ENCODE measurements around the gene RNF181.
A peak's percentile ranks its signal among the peaks of the same experiment; 100 is the strongest.
"Not testable (repeated sequence)": the region's sequence is repeated elsewhere in the genome, so short reads cannot be mapped to it uniquely, and the experiment has no call there.

Gene RNF181

DNA sequence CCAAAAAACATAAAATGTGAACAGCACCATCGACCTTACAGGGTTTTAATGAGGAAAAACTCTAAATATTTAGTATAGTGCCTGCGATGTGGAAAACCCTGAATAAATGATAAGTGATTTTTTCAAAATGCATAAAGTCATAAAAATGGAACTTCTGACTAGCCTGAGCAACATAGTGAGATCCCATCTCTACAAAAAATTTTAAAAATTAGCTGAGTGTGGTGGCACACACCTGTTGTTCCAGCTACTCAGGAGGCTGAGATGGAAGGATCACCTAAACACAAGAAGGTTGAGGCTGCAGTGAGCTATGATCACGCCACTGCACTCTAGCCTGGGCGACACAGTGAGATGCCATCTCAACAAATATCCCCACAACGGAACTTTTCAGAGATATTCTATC lies 38.4 kb upstream of the RNF181 start:
- ATAC-seq: no peak
- TF ChIP-seq RARB (CRISPR knock-in tag; IDR thresholded peaks at IDR 0.05) (no peak), SNAI2 (CRISPR knock-in tag; IDR thresholded peaks at IDR 0.05) (no peak), GLIS3 (CRISPR knock-in tag; IDR thresholded peaks at IDR 0.05) (no peak), ZNF565 (CRISPR knock-in tag; conservative IDR thresholded peaks at IDR 0.05; ENCODE audit: low read depth) (no peak), ISL1 (CRISPR knock-in tag; IDR thresholded peaks at IDR 0.05) (no peak), PPARA (CRISPR knock-in tag; IDR thresholded peaks at IDR 0.05; ENCODE audit: borderline replicate concordance) (no peak), ZFP30 (CRISPR knock-in tag; IDR thresholded peaks at IDR 0.05) (no peak), ZNF8 (CRISPR knock-in tag; IDR thresholded peaks at IDR 0.05) (no peak), ESRRG (CRISPR knock-in tag; IDR thresholded peaks at IDR 0.05) (no peak), OSR1 (CRISPR knock-in tag; IDR thresholded peaks at IDR 0.05) (no peak), CSDC2 (CRISPR knock-in tag; IDR thresholded peaks at IDR 0.05) (no peak)
- TF ChIP-seq, protein P1, sequence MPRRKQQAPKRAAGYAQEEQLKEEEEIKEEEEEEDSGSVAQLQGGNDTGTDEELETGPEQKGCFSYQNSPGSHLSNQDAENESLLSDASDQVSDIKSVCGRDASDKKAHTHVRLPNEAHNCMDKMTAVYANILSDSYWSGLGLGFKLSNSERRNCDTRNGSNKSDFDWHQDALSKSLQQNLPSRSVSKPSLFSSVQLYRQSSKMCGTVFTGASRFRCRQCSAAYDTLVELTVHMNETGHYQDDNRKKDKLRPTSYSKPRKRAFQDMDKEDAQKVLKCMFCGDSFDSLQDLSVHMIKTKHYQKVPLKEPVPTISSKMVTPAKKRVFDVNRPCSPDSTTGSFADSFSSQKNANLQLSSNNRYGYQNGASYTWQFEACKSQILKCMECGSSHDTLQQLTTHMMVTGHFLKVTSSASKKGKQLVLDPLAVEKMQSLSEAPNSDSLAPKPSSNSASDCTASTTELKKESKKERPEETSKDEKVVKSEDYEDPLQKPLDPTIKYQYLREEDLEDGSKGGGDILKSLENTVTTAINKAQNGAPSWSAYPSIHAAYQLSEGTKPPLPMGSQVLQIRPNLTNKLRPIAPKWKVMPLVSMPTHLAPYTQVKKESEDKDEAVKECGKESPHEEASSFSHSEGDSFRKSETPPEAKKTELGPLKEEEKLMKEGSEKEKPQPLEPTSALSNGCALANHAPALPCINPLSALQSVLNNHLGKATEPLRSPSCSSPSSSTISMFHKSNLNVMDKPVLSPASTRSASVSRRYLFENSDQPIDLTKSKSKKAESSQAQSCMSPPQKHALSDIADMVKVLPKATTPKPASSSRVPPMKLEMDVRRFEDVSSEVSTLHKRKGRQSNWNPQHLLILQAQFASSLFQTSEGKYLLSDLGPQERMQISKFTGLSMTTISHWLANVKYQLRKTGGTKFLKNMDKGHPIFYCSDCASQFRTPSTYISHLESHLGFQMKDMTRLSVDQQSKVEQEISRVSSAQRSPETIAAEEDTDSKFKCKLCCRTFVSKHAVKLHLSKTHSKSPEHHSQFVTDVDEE (CRISPR knock-in tag; IDR thresholded peaks at IDR 0.05): no peak
- TF ChIP-seq, protein P2, sequence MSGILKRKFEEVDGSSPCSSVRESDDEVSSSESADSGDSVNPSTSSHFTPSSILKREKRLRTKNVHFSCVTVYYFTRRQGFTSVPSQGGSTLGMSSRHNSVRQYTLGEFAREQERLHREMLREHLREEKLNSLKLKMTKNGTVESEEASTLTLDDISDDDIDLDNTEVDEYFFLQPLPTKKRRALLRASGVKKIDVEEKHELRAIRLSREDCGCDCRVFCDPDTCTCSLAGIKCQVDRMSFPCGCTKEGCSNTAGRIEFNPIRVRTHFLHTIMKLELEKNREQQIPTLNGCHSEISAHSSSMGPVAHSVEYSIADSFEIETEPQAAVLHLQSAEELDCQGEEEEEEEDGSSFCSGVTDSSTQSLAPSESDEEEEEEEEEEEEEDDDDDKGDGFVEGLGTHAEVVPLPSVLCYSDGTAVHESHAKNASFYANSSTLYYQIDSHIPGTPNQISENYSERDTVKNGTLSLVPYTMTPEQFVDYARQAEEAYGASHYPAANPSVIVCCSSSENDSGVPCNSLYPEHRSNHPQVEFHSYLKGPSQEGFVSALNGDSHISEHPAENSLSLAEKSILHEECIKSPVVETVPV (CRISPR knock-in tag; IDR thresholded peaks at IDR 0.05): no peak
- TF ChIP-seq, protein P3, sequence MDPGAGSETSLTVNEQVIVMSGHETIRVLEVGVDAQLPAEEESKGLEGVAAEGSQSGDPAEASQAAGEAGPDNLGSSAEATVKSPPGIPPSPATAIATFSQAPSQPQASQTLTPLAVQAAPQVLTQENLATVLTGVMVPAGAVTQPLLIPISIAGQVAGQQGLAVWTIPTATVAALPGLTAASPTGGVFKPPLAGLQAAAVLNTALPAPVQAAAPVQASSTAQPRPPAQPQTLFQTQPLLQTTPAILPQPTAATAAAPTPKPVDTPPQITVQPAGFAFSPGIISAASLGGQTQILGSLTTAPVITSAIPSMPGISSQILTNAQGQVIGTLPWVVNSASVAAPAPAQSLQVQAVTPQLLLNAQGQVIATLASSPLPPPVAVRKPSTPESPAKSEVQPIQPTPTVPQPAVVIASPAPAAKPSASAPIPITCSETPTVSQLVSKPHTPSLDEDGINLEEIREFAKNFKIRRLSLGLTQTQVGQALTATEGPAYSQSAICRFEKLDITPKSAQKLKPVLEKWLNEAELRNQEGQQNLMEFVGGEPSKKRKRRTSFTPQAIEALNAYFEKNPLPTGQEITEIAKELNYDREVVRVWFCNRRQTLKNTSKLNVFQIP (CRISPR knock-in tag; IDR thresholded peaks at IDR 0.05; ENCODE audit: borderline replicate concordance, low read depth): no peak
- TF ChIP-seq, protein P4, sequence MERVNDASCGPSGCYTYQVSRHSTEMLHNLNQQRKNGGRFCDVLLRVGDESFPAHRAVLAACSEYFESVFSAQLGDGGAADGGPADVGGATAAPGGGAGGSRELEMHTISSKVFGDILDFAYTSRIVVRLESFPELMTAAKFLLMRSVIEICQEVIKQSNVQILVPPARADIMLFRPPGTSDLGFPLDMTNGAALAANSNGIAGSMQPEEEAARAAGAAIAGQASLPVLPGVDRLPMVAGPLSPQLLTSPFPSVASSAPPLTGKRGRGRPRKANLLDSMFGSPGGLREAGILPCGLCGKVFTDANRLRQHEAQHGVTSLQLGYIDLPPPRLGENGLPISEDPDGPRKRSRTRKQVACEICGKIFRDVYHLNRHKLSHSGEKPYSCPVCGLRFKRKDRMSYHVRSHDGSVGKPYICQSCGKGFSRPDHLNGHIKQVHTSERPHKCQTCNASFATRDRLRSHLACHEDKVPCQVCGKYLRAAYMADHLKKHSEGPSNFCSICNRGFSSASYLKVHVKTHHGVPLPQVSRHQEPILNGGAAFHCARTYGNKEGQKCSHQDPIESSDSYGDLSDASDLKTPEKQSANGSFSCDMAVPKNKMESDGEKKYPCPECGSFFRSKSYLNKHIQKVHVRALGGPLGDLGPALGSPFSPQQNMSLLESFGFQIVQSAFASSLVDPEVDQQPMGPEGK (CRISPR knock-in tag; IDR thresholded peaks at IDR 0.05; ENCODE audit: borderline replicate concordance): no peak

DNA sequence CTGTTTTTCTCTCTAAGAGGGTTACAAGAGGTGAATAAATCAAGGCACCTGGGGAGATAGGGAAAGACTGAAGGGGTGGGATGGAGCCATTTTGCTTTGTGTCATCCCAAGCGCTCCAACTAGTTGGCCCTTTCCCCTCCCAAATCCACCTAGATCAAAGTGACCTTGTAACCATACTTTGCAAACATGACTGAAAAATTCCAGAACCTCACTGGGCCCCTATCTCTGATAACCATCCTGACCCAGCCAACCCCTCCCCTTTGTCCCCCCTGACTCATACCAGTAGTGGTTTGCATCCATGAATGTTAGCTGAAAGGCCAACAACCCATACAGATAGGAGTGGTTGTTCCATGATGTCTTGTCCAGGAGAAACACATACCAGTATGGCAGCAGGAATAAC lies 37.4 kb upstream of the RNF181 start:
- ATAC-seq: no peak

DNA sequence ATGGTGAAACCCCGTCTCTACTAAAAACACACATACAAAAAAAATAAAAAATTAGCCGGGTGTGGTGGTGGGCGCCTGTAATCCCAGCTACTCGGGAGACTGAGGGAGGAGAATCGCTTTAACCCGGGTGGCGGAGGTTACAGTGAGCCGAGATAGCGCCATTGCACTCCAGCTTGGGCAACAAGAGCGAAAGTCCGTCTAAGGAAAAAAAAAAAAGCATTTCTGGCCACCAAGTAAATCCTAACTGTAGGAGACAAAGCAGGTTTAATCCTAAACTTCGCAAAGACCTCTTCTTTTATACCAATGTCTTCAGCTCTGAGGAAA lies 35.2 kb upstream of the RNF181 start:
- not testable (repeated sequence) for ATAC-seq

More for the DNA sequence above, 37.4 kb upstream of the RNF181 start:
- TF ChIP-seq, protein P4 (CRISPR knock-in tag; IDR thresholded peaks at IDR 0.05; ENCODE audit: borderline replicate concordance): no peak
- no peak for TF ChIP-seq PPARA (CRISPR knock-in tag; IDR thresholded peaks at IDR 0.05; ENCODE audit: borderline replicate concordance)

DNA sequence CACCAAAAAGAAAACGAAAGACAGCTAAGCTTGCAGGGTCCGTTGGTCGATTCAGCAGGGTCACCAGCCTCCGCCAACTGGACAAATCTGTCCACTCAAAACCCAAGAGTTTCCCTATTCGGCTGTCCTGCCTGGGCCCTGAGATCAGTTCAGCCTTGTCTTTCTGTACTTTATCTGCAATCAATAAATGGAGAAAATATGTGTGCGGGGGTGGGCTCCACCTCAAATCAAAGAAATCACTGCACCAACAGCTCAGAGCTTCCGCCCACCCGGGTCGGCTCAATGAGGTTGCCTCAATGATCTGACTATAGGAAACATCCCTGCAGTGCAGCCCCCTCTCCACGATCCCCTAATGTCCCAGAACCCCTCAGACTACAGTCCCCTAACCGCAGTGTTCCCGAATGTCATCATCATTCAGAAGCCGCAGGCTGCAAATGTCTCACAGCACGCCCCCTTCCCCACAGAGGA lies 34.7 kb upstream of the RNF181 start:
- TF ChIP-seq TOX (CRISPR knock-in tag; IDR thresholded peaks at IDR 0.05; ENCODE audit: borderline replicate concordance): no peak
- no peak for TF ChIP-seq GLIS3 (CRISPR knock-in tag; IDR thresholded peaks at IDR 0.05)
- no peak for TF ChIP-seq ZNF565 (CRISPR knock-in tag; conservative IDR thresholded peaks at IDR 0.05; ENCODE audit: low read depth)
- no peak for TF ChIP-seq BACH2 (CRISPR knock-in tag; IDR thresholded peaks at IDR 0.05; ENCODE audit: borderline replicate concordance)
- TF ChIP-seq, protein P4 (CRISPR knock-in tag; IDR thresholded peaks at IDR 0.05; ENCODE audit: borderline replicate concordance): no peak
- no peak for TF ChIP-seq TCF4 (CRISPR knock-in tag; IDR thresholded peaks at IDR 0.05; ENCODE audit: borderline replicate concordance)
- no peak for TF ChIP-seq SNAI2 (CRISPR knock-in tag; IDR thresholded peaks at IDR 0.05)
- TF ChIP-seq ZNF8 (CRISPR knock-in tag; IDR thresholded peaks at IDR 0.05): no peak
- TF ChIP-seq ESRRG (CRISPR knock-in tag; IDR thresholded peaks at IDR 0.05): no peak
- TF ChIP-seq, protein P3 (CRISPR knock-in tag; IDR thresholded peaks at IDR 0.05; ENCODE audit: borderline replicate concordance, low read depth): no peak
- no peak for TF ChIP-seq ZFP3 (CRISPR knock-in tag; IDR thresholded peaks at IDR 0.05)
- TF ChIP-seq CSDC2 (CRISPR knock-in tag; IDR thresholded peaks at IDR 0.05): no peak
- no peak for TF ChIP-seq OSR1 (CRISPR knock-in tag; IDR thresholded peaks at IDR 0.05)
- no peak for TF ChIP-seq ZFP30 (CRISPR knock-in tag; IDR thresholded peaks at IDR 0.05)
- no peak for TF ChIP-seq ZC3H10 (CRISPR knock-in tag; IDR thresholded peaks at IDR 0.05)
- no peak for TF ChIP-seq ZNF70 (CRISPR knock-in tag; IDR thresholded peaks at IDR 0.05)
- peak; percentile 55 for ATAC-seq

Data from SK-N-SH treated with all-trans-retinoic acid at 6 μM for 48 hours (cell line).